HepG2 (cell line): ENCODE data around the gene MSL3B.

Source experiments
- ATAC-seq: fragments of 200-7000 bp; cut with Tn5 transposase; 3 replicates; pipeline ENCODE4 v1.9.1; 2020; ENCODE audit warnings: mild to moderate bottlenecking, moderate library complexity
- BruUV-seq: library from RNA; stranded (reverse); fragments of 400-500 nt; replicated peaks from 2 replicates; lab custom pipeline; 2021; lab: Mats Ljungman, UMichigan
- CTCF ChIA-PET: fragments of 300-600 bp; formaldehyde crosslinking; extraction: SDS; loops from one replicate; lab custom pipeline; 2021; ENCODE audit warnings: low total read pairs, inconsistent platforms, low intra/inter-chr PET ratio; lab: Yijun Ruan, JAX
- POLR2A ChIA-PET: fragments of 350-600 bp; sonication (Branson Sonifier 250); formaldehyde crosslinking; loops from one replicate; lab custom pipeline; 2020; ENCODE audit warnings: antibody characterized with exemption, inconsistent platforms; lab: Yijun Ruan, JAX
- DNase-seq: peaks from one replicate; pipeline ENCODE4 v3.0.0-alpha.2; 2015; ENCODE audit warnings: low spot score
- FAIRE-seq: peaks from 3 replicates; lab custom pipeline; 2011; peaks lifted over from hg19 to GRCh38; lab: Jason Lieb, UNC
- H2AFZ ChIP-seq: one replicate; pipeline ENCODE4 v1.6.1; 2011; ENCODE audit warnings: low read length, inconsistent platforms
- H3K27ac ChIP-seq: fragments of 300-600 bp; 3 replicates; pipeline ENCODE4 v1.8.0; 2011; ENCODE audit warnings: mixed run types, mild to moderate bottlenecking, mixed read lengths, low read length, inconsistent platforms; ENCODE audit not compliant: insufficient read depth; ENCODE audit errors: extremely low read length
- H3K27me3 ChIP-seq, 2 experiments: fragments of 200-600 bp in 1 of 2; 2 replicates in 1 of 2; 3 replicates in 1 of 2; pipeline versions ENCODE4 v1.6.0 to v1.8.0; 2011; ENCODE audit warnings: low read length in 2 of 2, mild to moderate bottlenecking in 2 of 2, moderate library complexity in 2 of 2, inconsistent platforms in 1 of 2; ENCODE audit not compliant: insufficient read depth in 2 of 2, control insufficient read depth in 1 of 2
- H3K36me3 ChIP-seq, 2 experiments: fragments of 200-600 bp in 1 of 2; replicated peaks in 1 of 2; 2 replicates in 1 of 2; 3 replicates in 1 of 2; pipeline versions ENCODE4 v1.5.1 to v1.8.0; 2011; ENCODE audit warnings: low read length in 2 of 2, inconsistent platforms in 1 of 2; ENCODE audit not compliant: insufficient read depth in 2 of 2, control insufficient read depth in 1 of 2
- H3K4me1 ChIP-seq: 2 replicates; pipeline ENCODE4 v1.5.1; 2012; ENCODE audit warnings: low read length, inconsistent platforms; ENCODE audit not compliant: insufficient read depth
- H3K4me2 ChIP-seq: 2 replicates; pipeline ENCODE4 v1.6.0; 2011; ENCODE audit warnings: low read depth, low read length, inconsistent platforms
- H3K4me3 ChIP-seq, 3 experiments: fragments of 200-600 bp in 1 of 3; sonication (generic), shearing (Covaris generic) in 1 of 3; replicated peaks in 1 of 3; 2 replicates each; pipeline ENCODE4 v1.5.1; 2011 to 2016; ENCODE audit warnings: low read length in 3 of 3, inconsistent platforms in 2 of 3, low read depth in 2 of 3, mild to moderate bottlenecking in 2 of 3, control low read depth in 1 of 3, mixed read lengths in 1 of 3; ENCODE audit not compliant: insufficient read depth in 1 of 3
- H3K79me2 ChIP-seq: one replicate; pipeline ENCODE4 v1.6.1; 2011; ENCODE audit warnings: low read length, inconsistent platforms; ENCODE audit not compliant: insufficient read depth
- H3K9ac ChIP-seq: 2 replicates; pipeline ENCODE4 v1.6.0; 2011; ENCODE audit warnings: mild to moderate bottlenecking, low read depth, low read length, inconsistent platforms; ENCODE audit not compliant: insufficient read depth
- H3K9me3 ChIP-seq: 2 replicates; pipeline ENCODE4 v1.5.1; 2012; ENCODE audit warnings: mild to moderate bottlenecking, low read length
- H4K20me1 ChIP-seq: 2 replicates; pipeline ENCODE4 v1.6.0; 2011; ENCODE audit warnings: inconsistent platforms, mild to moderate bottlenecking, low read length, moderate library complexity; ENCODE audit not compliant: insufficient read depth
- HDAC2 ChIP-seq: sonication (generic); formaldehyde crosslinking; IDR thresholded peaks from 2 replicates; pipeline ENCODE4 v1.4.0; 2020; ENCODE audit warnings: missing genetic modification reagents
- HMG20B ChIP-seq: conservative IDR thresholded peaks from 2 replicates; pipeline ENCODE4 v1.6.1; 2016; ENCODE audit warnings: missing genetic modification reagents, missing compliant biosample characterization
- HMGA1 ChIP-seq: sonication (generic); formaldehyde crosslinking; conservative IDR thresholded peaks from 2 replicates; pipeline ENCODE4 v1.4.0; 2020; ENCODE audit warnings: missing genetic modification reagents
- JUNB ChIP-seq: sonication (generic); formaldehyde crosslinking; IDR thresholded peaks from 2 replicates; pipeline ENCODE4 v1.8.0; 2022; ENCODE audit warnings: missing genetic modification reagents, mild to moderate bottlenecking, borderline replicate concordance
- KDM4B ChIP-seq: sonication (generic); formaldehyde crosslinking; IDR thresholded peaks from 2 replicates; pipeline ENCODE4 v1.4.0; 2020; ENCODE audit warnings: missing genetic modification reagents
- PITX1 ChIP-seq: sonication (generic); formaldehyde crosslinking; IDR thresholded peaks from 2 replicates; pipeline ENCODE4 v1.5.1; 2020; ENCODE audit warnings: mild to moderate bottlenecking, missing genetic modification reagents
- RARA ChIP-seq: IDR thresholded peaks from 2 replicates; pipeline ENCODE4 v1.6.1; 2016; ENCODE audit warnings: missing genetic modification reagents, missing compliant biosample characterization
- RARG ChIP-seq: sonication (generic); formaldehyde crosslinking; IDR thresholded peaks from 2 replicates; pipeline ENCODE4 v1.4.0; 2020; ENCODE audit warnings: low read depth, mild to moderate bottlenecking, missing genetic modification reagents
- REPIN1 ChIP-seq: sonication (generic); formaldehyde crosslinking; IDR thresholded peaks from 2 replicates; pipeline ENCODE4 v1.8.0; 2022; ENCODE audit warnings: missing genetic modification reagents, low read depth, mild to moderate bottlenecking, borderline replicate concordance
- TBL1XR1 ChIP-seq: fragments of 150-350 bp; IDR thresholded peaks from 2 replicates; pipeline ENCODE4 v1.6.1; 2014; ENCODE audit warnings: borderline replicate concordance, low read length; ENCODE audit not compliant: partially characterized antibody
- ZNF75D ChIP-seq: sonication (generic); formaldehyde crosslinking; IDR thresholded peaks from 2 replicates; pipeline ENCODE4 v1.8.1; 2023; ENCODE audit warnings: missing genetic modification reagents, mild to moderate bottlenecking, borderline replicate concordance
- ZNF883 ChIP-seq: sonication (generic); formaldehyde crosslinking; IDR thresholded peaks from 2 replicates; pipeline ENCODE4 v1.5.1; 2020; ENCODE audit warnings: mild to moderate bottlenecking, missing genetic modification reagents; ENCODE audit errors: not compliant biosample characterization
- WGBS: methylation state at CpG from one replicate; pipeline ENCODE4 v1.1.6; 2017; ENCODE audit warnings: low lambda C conversion rate; 5-methylcytosine and 5-hydroxymethylcytosine counted together
- in situ Hi-C: cut with HindIII; loops from 2 replicates; pipeline ENCODE4 v1.10.0; 2017; ENCODE audit warnings: low pct_unique_long_range_greater_than_20kb; ENCODE audit not compliant: extremely low pct_ligation_motif_present
- intact Hi-C: fragments of 100-400 bp; cut with micrococcal nuclease; formaldehyde crosslinking; loops from one replicate; pipeline ENCODE4 v1.10.0; 2022; ENCODE audit not compliant: unreplicated experiment
- TF ChIP-seq, protein P1 (sequence below): sonication (generic); formaldehyde crosslinking; IDR thresholded peaks from 2 replicates; pipeline ENCODE4 v1.8.0; 2022; ENCODE audit warnings: missing genetic modification reagents, mild to moderate bottlenecking, borderline replicate concordance
- TF ChIP-seq, protein P2 (sequence below): sonication (generic); formaldehyde crosslinking; IDR thresholded peaks from 2 replicates; pipeline ENCODE4 v1.8.1; 2023; ENCODE audit warnings: mild to moderate bottlenecking, missing genetic modification reagents, borderline replicate concordance
- TF ChIP-seq, protein P3 (sequence below): IDR thresholded peaks from 2 replicates; pipeline ENCODE4 v1.6.1; 2012; ENCODE audit warnings: inconsistent platforms
- TF ChIP-seq, protein P4 (sequence below): IDR thresholded peaks from 2 replicates; pipeline ENCODE4 v1.6.1; 2018; ENCODE audit warnings: missing genetic modification reagents
- TF ChIP-seq, protein P5 (sequence below): sonication (generic); formaldehyde crosslinking; IDR thresholded peaks from 2 replicates; pipeline ENCODE4 v1.5.0; 2020; ENCODE audit warnings: missing genetic modification reagents

The MSL3B gene

DNA sequence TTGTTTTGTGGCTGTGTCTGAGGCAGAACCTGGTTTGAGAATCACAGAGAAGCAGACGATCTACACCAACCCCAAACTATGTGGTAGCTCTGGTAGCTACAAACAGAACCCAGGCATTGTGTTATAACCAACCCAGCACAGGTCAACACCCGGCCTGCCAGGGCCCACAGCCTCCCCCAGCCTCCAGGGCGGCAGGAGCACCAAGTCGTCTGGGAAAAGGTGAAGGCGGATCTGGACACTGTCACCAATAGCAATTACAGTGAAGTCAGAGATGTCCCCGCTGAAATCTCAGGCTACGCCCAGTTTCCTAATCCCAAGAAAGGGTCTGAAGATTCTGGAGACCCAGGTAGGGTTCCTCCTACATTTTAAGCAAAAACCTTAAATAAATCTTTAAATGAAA is 17.4 kb downstream of the MSL3B start:
- peaks cover 9% of the 10 kb centered on the region for H4K20me1 ChIP-seq
- peaks cover 2 to 3% of the 10 kb centered on the region in 2 experiments; a peak in 1 of 5 replicates for H3K27me3 ChIP-seq
- H3K79me2 ChIP-seq, result peaks cover 39% of the 10 kb centered on the region
- TF ChIP-seq HMG20B (CRISPR knock-in tag) (no peak), PITX1 (CRISPR knock-in tag) (no peak), RARG (no peak), HDAC2 (CRISPR knock-in tag) (no peak), RARA (no peak), TBL1XR1 (no peak), ZNF75D (CRISPR knock-in tag) (no peak), REPIN1 (CRISPR knock-in tag) (no peak), KDM4B (CRISPR knock-in tag) (no peak), HMGA1 (CRISPR knock-in tag) (no peak), JUNB (CRISPR knock-in tag) (no peak), ZNF883 (no peak)
- TF ChIP-seq, protein P1, sequence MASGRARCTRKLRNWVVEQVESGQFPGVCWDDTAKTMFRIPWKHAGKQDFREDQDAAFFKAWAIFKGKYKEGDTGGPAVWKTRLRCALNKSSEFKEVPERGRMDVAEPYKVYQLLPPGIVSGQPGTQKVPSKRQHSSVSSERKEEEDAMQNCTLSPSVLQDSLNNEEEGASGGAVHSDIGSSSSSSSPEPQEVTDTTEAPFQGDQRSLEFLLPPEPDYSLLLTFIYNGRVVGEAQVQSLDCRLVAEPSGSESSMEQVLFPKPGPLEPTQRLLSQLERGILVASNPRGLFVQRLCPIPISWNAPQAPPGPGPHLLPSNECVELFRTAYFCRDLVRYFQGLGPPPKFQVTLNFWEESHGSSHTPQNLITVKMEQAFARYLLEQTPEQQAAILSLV (CRISPR knock-in tag), result no peak
- TF ChIP-seq, protein P2, sequence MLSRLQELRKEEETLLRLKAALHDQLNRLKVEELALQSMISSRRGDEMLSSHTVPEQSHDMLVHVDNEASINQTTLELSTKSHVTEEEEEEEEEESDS (CRISPR knock-in tag), result no peak
- TF ChIP-seq, protein P3, sequence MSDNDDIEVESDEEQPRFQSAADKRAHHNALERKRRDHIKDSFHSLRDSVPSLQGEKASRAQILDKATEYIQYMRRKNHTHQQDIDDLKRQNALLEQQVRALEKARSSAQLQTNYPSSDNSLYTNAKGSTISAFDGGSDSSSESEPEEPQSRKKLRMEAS, result no peak
- TF ChIP-seq, protein P4, sequence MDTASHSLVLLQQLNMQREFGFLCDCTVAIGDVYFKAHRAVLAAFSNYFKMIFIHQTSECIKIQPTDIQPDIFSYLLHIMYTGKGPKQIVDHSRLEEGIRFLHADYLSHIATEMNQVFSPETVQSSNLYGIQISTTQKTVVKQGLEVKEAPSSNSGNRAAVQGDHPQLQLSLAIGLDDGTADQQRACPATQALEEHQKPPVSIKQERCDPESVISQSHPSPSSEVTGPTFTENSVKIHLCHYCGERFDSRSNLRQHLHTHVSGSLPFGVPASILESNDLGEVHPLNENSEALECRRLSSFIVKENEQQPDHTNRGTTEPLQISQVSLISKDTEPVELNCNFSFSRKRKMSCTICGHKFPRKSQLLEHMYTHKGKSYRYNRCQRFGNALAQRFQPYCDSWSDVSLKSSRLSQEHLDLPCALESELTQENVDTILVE, result no peak
- TF ChIP-seq, protein P5, sequence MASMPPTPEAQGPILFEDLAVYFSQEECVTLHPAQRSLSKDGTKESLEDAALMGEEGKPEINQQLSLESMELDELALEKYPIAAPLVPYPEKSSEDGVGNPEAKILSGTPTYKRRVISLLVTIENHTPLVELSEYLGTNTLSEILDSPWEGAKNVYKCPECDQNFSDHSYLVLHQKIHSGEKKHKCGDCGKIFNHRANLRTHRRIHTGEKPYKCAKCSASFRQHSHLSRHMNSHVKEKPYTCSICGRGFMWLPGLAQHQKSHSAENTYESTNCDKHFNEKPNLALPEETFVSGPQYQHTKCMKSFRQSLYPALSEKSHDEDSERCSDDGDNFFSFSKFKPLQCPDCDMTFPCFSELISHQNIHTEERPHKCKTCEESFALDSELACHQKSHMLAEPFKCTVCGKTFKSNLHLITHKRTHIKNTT (CRISPR knock-in tag), result no peak
- TF ChIP-seq, all 625 proteins: peak for 0
- Histone ChIP-seq H3K4me3 (no peak overlapping the region), H3K4me1 (peaks cover 39% of the 10 kb centered on the region), H3K9me3 (no peaks in the 10 kb centered on the region), H3K4me2 (no peak overlapping the region), H2AFZ (no peak overlapping the region), H3K9ac (no peak overlapping the region), H3K36me3 (peaks cover 35 to 65% of the 10 kb centered on the region in 2 experiments), H3K27ac (no peak overlapping the region)
- 97% methylated on average over 7 of the region's 7 CpGs for WGBS
- ChIA-PET CTCF (no interaction called here), POLR2A (no interaction called here)
- no TSS peak for BruUV-seq
- FAIRE-seq, result no peak
- in situ Hi-C loops (no loop called here), intact Hi-C loops (no loop called here)
- no peak for ATAC-seq
- DNase-seq, result no peak
